ENCODE measurements around the gene TAF10.

The TAF10 gene

DNA sequence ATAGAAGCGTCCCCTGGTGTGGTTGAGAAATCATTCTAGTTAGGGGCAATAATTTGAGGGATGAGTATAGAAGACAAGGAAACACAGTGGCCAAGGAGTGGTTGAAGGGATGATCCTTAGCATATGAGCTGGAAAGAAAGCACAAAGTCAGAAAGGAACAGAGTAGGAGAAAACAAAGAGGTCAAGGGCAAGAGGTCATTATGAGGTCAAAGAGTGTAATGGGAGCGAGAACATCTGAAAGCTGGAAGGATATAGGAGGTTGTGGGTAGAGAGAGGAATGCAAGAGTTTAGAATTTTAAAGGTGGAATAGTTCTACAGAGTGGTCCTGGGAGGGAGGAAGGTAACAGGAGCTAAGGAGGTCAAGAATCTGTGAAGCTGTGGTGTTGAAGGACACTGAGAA is 41.6 kb upstream of the TAF10 start:
- Histone ChIP-seq H3K9me2 (replicated peaks; ENCODE audit: insufficient read depth, low read length) (no peaks in the 10 kb centered on the region), H3K4me2 (ENCODE audit: low read depth, low read length) (no peak overlapping the region)

DNA sequence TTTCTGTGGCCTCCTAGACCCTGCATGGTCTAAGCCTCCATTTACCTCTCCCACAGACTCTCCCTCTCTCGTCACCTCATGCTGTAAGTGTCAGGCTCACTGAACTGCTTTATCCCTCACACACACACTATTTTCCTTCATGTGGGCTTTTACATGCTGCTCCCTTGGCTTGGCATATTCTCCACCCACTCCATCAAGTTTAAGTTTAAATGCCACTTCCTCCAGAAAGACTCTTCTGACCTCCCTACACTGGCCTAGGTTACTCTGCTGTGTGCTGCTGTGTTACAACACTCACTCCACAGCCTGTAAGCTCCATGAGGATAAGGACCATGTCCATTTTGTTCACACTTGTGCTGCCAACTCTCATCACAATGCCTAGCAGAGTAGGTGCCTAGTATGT is 41.1 kb upstream of the TAF10 start:
- Histone ChIP-seq H3K4me1 (ENCODE audit: low read length) (no peaks in the 10 kb centered on the region), H3F3A (ENCODE audit: insufficient read depth, low read length) (no peaks in the 10 kb centered on the region), H2AFZ (ENCODE audit: low read length) (no peak overlapping the region), H3K9me3 (replicated peaks; ENCODE audit: insufficient read depth, low read length) (no peaks in the 10 kb centered on the region), H3K4me3 (ENCODE audit: low read length) (no peak overlapping the region), H3K4me2 (ENCODE audit: low read depth, low read length) (no peak overlapping the region), H3K9ac (ENCODE audit: low read length) (no peak overlapping the region), H3K27me3 (replicated peaks; ENCODE audit: insufficient read depth, low read length) (peaks cover 49% of the 10 kb centered on the region), H3K36me3 (replicated peaks; ENCODE audit: insufficient read depth, low read length) (no peaks in the 10 kb centered on the region), H3K9me2 (replicated peaks; ENCODE audit: insufficient read depth, low read length) (no peaks in the 10 kb centered on the region), H3K79me2 (ENCODE audit: low read length) (no peaks in the 10 kb centered on the region), H3K27ac (ENCODE audit: low read length) (no peak overlapping the region), H4K20me1 (ENCODE audit: insufficient read depth, low read length) (no peaks in the 10 kb centered on the region)
- DNase-seq: no peak
- TF ChIP-seq EZH2 (optimal IDR thresholded peaks at IDR 0.05; ENCODE audit: low read depth, low read length): no peak
- TF ChIP-seq, protein P1, sequence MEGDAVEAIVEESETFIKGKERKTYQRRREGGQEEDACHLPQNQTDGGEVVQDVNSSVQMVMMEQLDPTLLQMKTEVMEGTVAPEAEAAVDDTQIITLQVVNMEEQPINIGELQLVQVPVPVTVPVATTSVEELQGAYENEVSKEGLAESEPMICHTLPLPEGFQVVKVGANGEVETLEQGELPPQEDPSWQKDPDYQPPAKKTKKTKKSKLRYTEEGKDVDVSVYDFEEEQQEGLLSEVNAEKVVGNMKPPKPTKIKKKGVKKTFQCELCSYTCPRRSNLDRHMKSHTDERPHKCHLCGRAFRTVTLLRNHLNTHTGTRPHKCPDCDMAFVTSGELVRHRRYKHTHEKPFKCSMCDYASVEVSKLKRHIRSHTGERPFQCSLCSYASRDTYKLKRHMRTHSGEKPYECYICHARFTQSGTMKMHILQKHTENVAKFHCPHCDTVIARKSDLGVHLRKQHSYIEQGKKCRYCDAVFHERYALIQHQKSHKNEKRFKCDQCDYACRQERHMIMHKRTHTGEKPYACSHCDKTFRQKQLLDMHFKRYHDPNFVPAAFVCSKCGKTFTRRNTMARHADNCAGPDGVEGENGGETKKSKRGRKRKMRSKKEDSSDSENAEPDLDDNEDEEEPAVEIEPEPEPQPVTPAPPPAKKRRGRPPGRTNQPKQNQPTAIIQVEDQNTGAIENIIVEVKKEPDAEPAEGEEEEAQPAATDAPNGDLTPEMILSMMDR (IDR thresholded peaks at IDR 0.05; ENCODE audit: low read length): no peak
- no peak for TF ChIP-seq EZH2phosphoT487 (IDR thresholded peaks at IDR 0.05; ENCODE audit: low read length)

More for the DNA sequence above, 41.6 kb upstream of the TAF10 start:
- Histone ChIP-seq H2AFZ (ENCODE audit: low read length) (no peak overlapping the region), H3K27me3 (replicated peaks; ENCODE audit: insufficient read depth, low read length) (peaks cover 54% of the 10 kb centered on the region), H4K20me1 (ENCODE audit: insufficient read depth, low read length) (no peaks in the 10 kb centered on the region), H3K9me3 (replicated peaks; ENCODE audit: insufficient read depth, low read length) (no peaks in the 10 kb centered on the region), H3F3A (ENCODE audit: insufficient read depth, low read length) (no peaks in the 10 kb centered on the region), H3K4me3 (ENCODE audit: low read length) (no peak overlapping the region), H3K9ac (ENCODE audit: low read length) (no peak overlapping the region), H3K36me3 (replicated peaks; ENCODE audit: insufficient read depth, low read length) (no peaks in the 10 kb centered on the region), H3K27ac (ENCODE audit: low read length) (no peak overlapping the region), H3K4me1 (ENCODE audit: low read length) (no peaks in the 10 kb centered on the region), H3K79me2 (ENCODE audit: low read length) (no peaks in the 10 kb centered on the region)
- TF ChIP-seq, protein P1 (IDR thresholded peaks at IDR 0.05; ENCODE audit: low read length): no peak
- no peak for TF ChIP-seq EZH2phosphoT487 (IDR thresholded peaks at IDR 0.05; ENCODE audit: low read length)
- TF ChIP-seq EZH2 (optimal IDR thresholded peaks at IDR 0.05; ENCODE audit: low read depth, low read length): no peak
- no peak for DNase-seq

GRCh38 chr11:6652182-6652581 is 40.2 kb upstream of the TAF10 start:
- Histone ChIP-seq H3K4me1 (ENCODE audit: low read length) (no peaks in the 10 kb centered on the region), H3K9me3 (replicated peaks; ENCODE audit: insufficient read depth, low read length) (no peaks in the 10 kb centered on the region), H3K79me2 (ENCODE audit: low read length) (no peaks in the 10 kb centered on the region), H4K20me1 (ENCODE audit: insufficient read depth, low read length) (no peaks in the 10 kb centered on the region), H3F3A (ENCODE audit: insufficient read depth, low read length) (no peaks in the 10 kb centered on the region), H3K4me2 (ENCODE audit: low read depth, low read length) (no peak overlapping the region), H2AFZ (ENCODE audit: low read length) (no peak overlapping the region), H3K27ac (ENCODE audit: low read length) (no peak overlapping the region), H3K36me3 (replicated peaks; ENCODE audit: insufficient read depth, low read length) (no peaks in the 10 kb centered on the region), H3K27me3 (replicated peaks; ENCODE audit: insufficient read depth, low read length) (peaks cover 40% of the 10 kb centered on the region), H3K9ac (ENCODE audit: low read length) (no peak overlapping the region), H3K9me2 (replicated peaks; ENCODE audit: insufficient read depth, low read length) (no peaks in the 10 kb centered on the region), H3K4me3 (ENCODE audit: low read length) (no peak overlapping the region)
- no peak for DNase-seq
- TF ChIP-seq EZH2phosphoT487 (IDR thresholded peaks at IDR 0.05; ENCODE audit: low read length): no peak

- Histone ChIP-seq H3K9me3 (replicated peaks; ENCODE audit: insufficient read depth, low read length) (no peaks in the 10 kb centered on the region), H3K4me1 (ENCODE audit: low read length) (no peaks in the 10 kb centered on the region), H3K9ac (ENCODE audit: low read length) (no peak overlapping the region), H3K4me3 (ENCODE audit: low read length) (no peak overlapping the region), H2AFZ (ENCODE audit: low read length) (no peak overlapping the region), H4K20me1 (ENCODE audit: insufficient read depth, low read length) (no peaks in the 10 kb centered on the region), H3K79me2 (ENCODE audit: low read length) (no peaks in the 10 kb centered on the region), H3K36me3 (replicated peaks; ENCODE audit: insufficient read depth, low read length) (no peaks in the 10 kb centered on the region), H3K27me3 (replicated peaks; ENCODE audit: insufficient read depth, low read length) (peaks cover 28% of the 10 kb centered on the region; the same call in 1 of the 2 replicates), H3K9me2 (replicated peaks; ENCODE audit: insufficient read depth, low read length) (no peaks in the 10 kb centered on the region), H3K27ac (ENCODE audit: low read length) (no peak overlapping the region), H3K4me2 (ENCODE audit: low read depth, low read length) (no peak overlapping the region), H3F3A (ENCODE audit: insufficient read depth, low read length) (no peaks in the 10 kb centered on the region)
- no peak for DNase-seq
- TF ChIP-seq EZH2 (optimal IDR thresholded peaks at IDR 0.05; ENCODE audit: low read depth, low read length) (no peak), EZH2phosphoT487 (IDR thresholded peaks at IDR 0.05; ENCODE audit: low read length) (no peak)
- TF ChIP-seq, protein P1 (IDR thresholded peaks at IDR 0.05; ENCODE audit: low read length): no peak
Measured at GRCh38 chr11:6650980-6651379, 39.0 kb upstream of the TAF10 start.
